Esophagus muscularis mucosa (tissue), 4 donors: ENCODE results near the gene PYGB. TPM values are rescaled to one million over a fixed set of nuclear protein-coding genes. Genes with fewer than 3 reads are reported as not detected.
"Not testable (repeated sequence)": the region's sequence is repeated elsewhere in the genome, so short reads cannot be mapped to it uniquely, and the experiment has no call there.

Experiments
- DNase-seq: peaks from one replicate; pipeline ENCODE4 v3.0.0-alpha.2; 2017; ENCODE audit errors: extremely low spot score
- H3K27ac ChIP-seq, 4 donors: fragments of 200-600 bp; sonication (generic); replicated peaks in 1 of 4; 1 replicate in 3 of 4; 2 replicates in 1 of 4; pipeline ENCODE4 v1.5.1; 2016 to 2019; ENCODE audit warnings: mild to moderate bottlenecking in 1 of 4
- H3K27me3 ChIP-seq, 4 donors: fragments of 200-600 bp; sonication (generic); one replicate each; pipeline versions ENCODE4 v1.5.1 to v1.6.0; 2016 to 2019
- H3K36me3 ChIP-seq, 4 donors: fragments of 200-600 bp; sonication (generic); one replicate each; pipeline ENCODE4 v1.5.1; 2016 to 2019
- H3K4me1 ChIP-seq, 4 donors: fragments of 200-600 bp; sonication (generic); one replicate each; pipeline ENCODE4 v1.5.1; 2016 to 2019
- H3K4me3 ChIP-seq, 4 donors: fragments of 200-600 bp; sonication (generic); 1 replicate in 2 of 4; 2 replicates in 2 of 4; pipeline ENCODE4 v1.5.1; 2016 to 2019; ENCODE audit warnings: mild to moderate bottlenecking in 4 of 4, moderate library complexity in 1 of 4
- H3K9me3 ChIP-seq, 4 donors: fragments of 200-600 bp; sonication (generic); 1 replicate in 3 of 4; 2 replicates in 1 of 4; pipeline ENCODE4 v1.5.1; 2016 to 2019
- CTCF ChIP-seq, 3 experiments: fragments of 200-600 bp in 2 of 3; fragments of 450-650 bp in 1 of 3; sonication (generic) in 2 of 3; IDR thresholded peaks; one replicate each; pipeline ENCODE4 v1.5.1; 2017 to 2019; ENCODE audit warnings: antibody characterized with exemption in 3 of 3, mild to moderate bottlenecking in 2 of 3, moderate library complexity in 1 of 3
- EP300 ChIP-seq: sonication (generic); formaldehyde crosslinking; IDR thresholded peaks from one replicate; pipeline ENCODE4 v1.6.1; 2017; ENCODE audit warnings: antibody characterized with exemption
- POLR2A ChIP-seq: fragments of 450-650 bp; IDR thresholded peaks from one replicate; pipeline ENCODE4 v1.6.1; 2017; ENCODE audit warnings: antibody characterized with exemption, moderate library complexity, mild to moderate bottlenecking, low read depth
- POLR2AphosphoS5 ChIP-seq, 2 donors: sonication (generic); formaldehyde crosslinking; IDR thresholded peaks; one replicate each; pipeline ENCODE4 v1.6.1; 2017; ENCODE audit warnings: antibody characterized with exemption in 2 of 2
- WGBS: methylation state at CpG from one replicate; pipeline ENCODE4 v1.1.5; 2018; 5-methylcytosine and 5-hydroxymethylcytosine counted together
- intact Hi-C: fragments of 100-400 bp; cut with DNase I; formaldehyde crosslinking; loops from one replicate; pipeline ENCODE4 v1.15.1; 2023
- total RNA-seq, 4 donors: library from RNA; depleted of rRNA; stranded (reverse); fragments of >200 nt; gene quantifications; one replicate each; pipeline versions ENCODE4 v1.1.0 to v1.2.1, GENCODE V29; 2016

The PYGB gene
- total RNA-seq, 4 donors from 2014 or later = 398 to 632 (median 462) TPM

- no peak for DNase-seq
- peak overlapping the region; percentile 67 to 79 (median 71) for H3K27ac ChIP-seq
These were observed 62.5 kb downstream of the PYGB start for GRCh38 chr20:25310268-25310920.

GRCh38 chr20:25310921-25311728, 63.2 kb downstream of the PYGB start:
- no peaks in the 10 kb centered on the region for H3K27me3 ChIP-seq
- no peaks in the 10 kb centered on the region for H3K9me3 ChIP-seq
- no peak for TF ChIP-seq POLR2AphosphoS5 (IDR thresholded peaks at IDR 0.05)
- no peak for TF ChIP-seq CTCF (IDR thresholded peaks at IDR 0.05)
- TF ChIP-seq EP300 = no peak
- TF ChIP-seq POLR2A = no peak
- H3K4me1 ChIP-seq = peaks cover 23 to 38% (median 29%) of the 10 kb centered on the region in 4 donors
- no peak for DNase-seq
- H3K36me3 ChIP-seq = peaks cover 4 to 42% (median 18%) of the 10 kb centered on the region in 4 donors
- intact Hi-C loops = loop anchor here (5.0 kb wide), 1 partner anchor 86 kb away; no protein-coding TSS in a partner anchor
- 62% methylated on average over 5 of the region's 6 CpGs for WGBS
- peak overlapping the region; percentile 67 to 79 (median 71) for H3K27ac ChIP-seq
- H3K4me3 ChIP-seq = peak overlapping the region in 3 of 4 donors; percentile 20 to 41 (median 36)

More at GRCh38 chr20:25310268-25310920, 62.5 kb downstream of the PYGB start:
- intact Hi-C loops = loop anchor here (5.0 kb wide), 1 partner anchor 87 kb away; no protein-coding TSS in a partner anchor
- Histone ChIP-seq H3K36me3 (peaks cover 4 to 39% (median 18%) of the 10 kb centered on the region in 4 donors), H3K4me3 (peak overlapping the region in 3 of 4 donors; percentile 20 to 41 (median 36)), H3K27me3 (no peaks in the 10 kb centered on the region), H3K9me3 (no peaks in the 10 kb centered on the region), H3K4me1 (peaks cover 23 to 34% (median 29%) of the 10 kb centered on the region in 4 donors)
- TF ChIP-seq EP300 (no peak), CTCF (IDR thresholded peaks at IDR 0.05) (peak; percentile 34 to 54 (median 51)), POLR2AphosphoS5 (IDR thresholded peaks at IDR 0.05) (peak; percentile 29 to 55)
- WGBS = 22% methylated on average over 6 of the region's 6 CpGs

GRCh38 chr20:25312716-25313115, 64.8 kb downstream of the PYGB start:
- WGBS = 96% methylated on average over 15 of the region's 33 CpGs
- not testable (repeated sequence) for H3K9me3 ChIP-seq, H3K4me3 ChIP-seq, H3K27ac ChIP-seq, DNase-seq, H3K27me3 ChIP-seq
- H3K4me1 ChIP-seq = peaks cover 23 to 42% (median 31%) of the 10 kb centered on the region in 4 donors
- intact Hi-C loops = loop anchor here (5.0 kb wide), 1 partner anchor 85 kb away; no protein-coding TSS in a partner anchor
- H3K36me3 ChIP-seq = peaks cover 4 to 46% (median 16%) of the 10 kb centered on the region in 4 donors

- no peaks in the 10 kb centered on the region for H3K27me3 ChIP-seq
- H3K4me1 ChIP-seq = peaks cover 23 to 42% (median 32%) of the 10 kb centered on the region in 4 donors
- H3K36me3 ChIP-seq = peaks cover 4 to 37% (median 10%) of the 10 kb centered on the region in 4 donors
- no peak overlapping the region for H3K4me3 ChIP-seq
- intact Hi-C loops = loop anchor here (5.0 kb wide), 1 partner anchor 84 kb away; no protein-coding TSS in a partner anchor
- DNase-seq = no peak
- H3K9me3 ChIP-seq = no peaks in the 10 kb centered on the region
- no peak overlapping the region for H3K27ac ChIP-seq
- 92% methylated on average over 2 of the region's 2 CpGs for WGBS
- TF ChIP-seq POLR2AphosphoS5 (IDR thresholded peaks at IDR 0.05) (no peak), EP300 (no peak), POLR2A (no peak), CTCF (IDR thresholded peaks at IDR 0.05) (no peak)
These were observed 65.7 kb downstream of the PYGB start for GRCh38 chr20:25313593-25313992.
